Measurements from ENCODE around the gene LRRC4C. TPM values are rescaled to one million over a fixed set of nuclear protein-coding genes. Genes with fewer than 3 reads are reported as not detected.

The LRRC4C gene
- total RNA-seq, 1 experiment from 2014 or later, result not detected

DNA sequence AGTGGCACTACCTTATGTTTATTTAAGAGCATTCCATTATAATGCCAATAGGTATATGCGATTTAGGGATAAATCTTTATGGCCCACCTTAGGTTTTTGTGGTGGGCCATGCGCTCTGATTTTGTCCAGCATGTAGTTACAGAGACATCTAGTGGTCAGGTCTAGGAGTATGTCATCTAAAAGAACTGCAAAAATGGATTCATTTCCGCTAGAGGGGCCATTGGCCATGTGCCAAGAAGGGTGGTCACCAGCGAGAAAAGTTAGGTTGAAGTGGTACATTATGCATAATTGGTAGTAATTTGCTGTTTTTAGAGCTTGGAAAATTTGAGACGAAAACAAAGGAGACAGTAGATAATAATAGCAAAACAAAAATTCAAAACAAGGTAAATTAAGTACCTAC, 27.7 kb downstream of the LRRC4C start:
- ChIA-PET CTCF (interaction anchor here (0.5 to 1.6 kb wide), 8 partner anchors 9 to 1127 kb away, joined by 3 to 6 read pairs (median 3); no protein-coding TSS in a partner anchor), POLR2A (no interaction called here)
- Mint-ChIP-seq H3K36me3 (ENCODE audit: insufficient read depth, unreplicated experiment) (no peaks in the 10 kb centered on the region), H3K4me1 (ENCODE audit: insufficient read depth, unreplicated experiment) (peaks cover 6% of the 10 kb centered on the region), H3K4me3 (ENCODE audit: unreplicated experiment) (no peak overlapping the region), H3K9me3 (ENCODE audit: unreplicated experiment) (no peaks in the 10 kb centered on the region), H3K27me3 (ENCODE audit: insufficient read depth, unreplicated experiment) (no peaks in the 10 kb centered on the region), H3K27ac (ENCODE audit: low read depth, unreplicated experiment) (no peak overlapping the region)
- TF ChIP-seq, protein P1, sequence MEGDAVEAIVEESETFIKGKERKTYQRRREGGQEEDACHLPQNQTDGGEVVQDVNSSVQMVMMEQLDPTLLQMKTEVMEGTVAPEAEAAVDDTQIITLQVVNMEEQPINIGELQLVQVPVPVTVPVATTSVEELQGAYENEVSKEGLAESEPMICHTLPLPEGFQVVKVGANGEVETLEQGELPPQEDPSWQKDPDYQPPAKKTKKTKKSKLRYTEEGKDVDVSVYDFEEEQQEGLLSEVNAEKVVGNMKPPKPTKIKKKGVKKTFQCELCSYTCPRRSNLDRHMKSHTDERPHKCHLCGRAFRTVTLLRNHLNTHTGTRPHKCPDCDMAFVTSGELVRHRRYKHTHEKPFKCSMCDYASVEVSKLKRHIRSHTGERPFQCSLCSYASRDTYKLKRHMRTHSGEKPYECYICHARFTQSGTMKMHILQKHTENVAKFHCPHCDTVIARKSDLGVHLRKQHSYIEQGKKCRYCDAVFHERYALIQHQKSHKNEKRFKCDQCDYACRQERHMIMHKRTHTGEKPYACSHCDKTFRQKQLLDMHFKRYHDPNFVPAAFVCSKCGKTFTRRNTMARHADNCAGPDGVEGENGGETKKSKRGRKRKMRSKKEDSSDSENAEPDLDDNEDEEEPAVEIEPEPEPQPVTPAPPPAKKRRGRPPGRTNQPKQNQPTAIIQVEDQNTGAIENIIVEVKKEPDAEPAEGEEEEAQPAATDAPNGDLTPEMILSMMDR (IDR thresholded peaks at IDR 0.05; ENCODE audit: unreplicated experiment), result peak; percentile 43
- intact Hi-C loops (cut with micrococcal nuclease), result loop anchor here (5.0 kb wide), 1 partner anchor 1124 kb away; no protein-coding TSS in a partner anchor
- no TSS peak for BruUV-seq (replicated peaks)
- DNase-seq (ENCODE audit: unreplicated experiment), result no peak

DNA sequence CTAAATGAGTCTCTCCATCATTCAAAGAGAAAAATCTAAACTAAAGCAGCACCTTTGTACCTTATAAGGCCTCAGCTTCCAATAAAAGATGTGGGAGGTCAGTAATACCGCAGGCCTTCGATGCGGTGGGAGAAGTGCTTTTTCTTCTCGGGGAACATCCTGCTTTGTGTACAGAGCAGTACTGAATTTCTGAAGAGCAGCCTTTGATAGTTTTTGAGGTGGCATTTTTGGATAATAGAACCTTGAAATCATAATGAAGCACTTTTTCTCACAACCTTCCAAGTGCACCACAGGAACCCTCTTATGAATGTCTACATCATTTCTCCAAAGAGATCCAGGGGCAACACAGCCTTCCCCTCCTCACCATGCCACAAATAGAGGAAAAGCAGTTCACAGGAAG, 39.6 kb downstream of the LRRC4C start:
- DNase-seq (ENCODE audit: unreplicated experiment), result no peak
- Mint-ChIP-seq H3K4me3 (ENCODE audit: unreplicated experiment) (no peak overlapping the region), H3K27ac (ENCODE audit: low read depth, unreplicated experiment) (no peak overlapping the region), H3K4me1 (ENCODE audit: insufficient read depth, unreplicated experiment) (no peaks in the 10 kb centered on the region), H3K9me3 (ENCODE audit: unreplicated experiment) (no peaks in the 10 kb centered on the region), H3K27me3 (ENCODE audit: insufficient read depth, unreplicated experiment) (no peaks in the 10 kb centered on the region), H3K36me3 (ENCODE audit: insufficient read depth, unreplicated experiment) (no peaks in the 10 kb centered on the region)
- intact Hi-C loops (cut with micrococcal nuclease), result no loop called here
- CTCF ChIA-PET, result interaction anchor here (0.7 kb wide), 1 partner anchor 92 kb away, joined by 3 read pairs; no protein-coding TSS in a partner anchor
- TF ChIP-seq, protein P1 (IDR thresholded peaks at IDR 0.05; ENCODE audit: unreplicated experiment), result no peak
- BruUV-seq (replicated peaks), result no TSS peak
- POLR2A ChIA-PET, result no interaction called here

DNA sequence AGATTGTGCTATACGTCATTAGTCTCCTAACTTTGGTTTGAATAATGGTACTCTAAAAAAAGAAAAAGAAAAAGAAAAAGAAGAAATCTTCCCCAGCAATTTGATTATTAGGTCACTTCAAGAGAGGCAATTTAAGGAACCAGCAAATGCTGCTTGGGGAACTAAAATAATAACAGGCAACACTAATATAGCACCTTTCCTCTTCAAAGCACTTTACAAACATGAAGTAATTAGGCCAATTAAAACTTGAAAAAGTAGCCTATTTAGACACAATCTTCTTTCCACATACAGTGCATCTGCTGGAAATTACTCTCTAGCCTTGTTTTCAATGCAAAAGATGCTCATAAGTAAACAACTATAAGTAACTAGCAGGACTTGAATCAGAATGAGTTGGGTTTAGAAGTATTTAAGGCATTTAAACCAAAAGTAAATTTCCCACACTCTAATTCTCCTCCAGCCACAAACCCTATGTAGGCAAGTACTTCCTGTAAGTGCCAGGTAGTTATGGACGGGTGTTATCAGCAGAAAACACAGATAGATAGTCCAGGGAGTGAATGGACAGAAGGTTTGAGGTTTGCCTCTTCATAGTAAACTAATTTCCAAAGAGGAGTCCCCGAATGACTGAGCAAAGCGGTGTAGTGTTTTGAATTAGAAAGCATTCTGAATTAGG, 44.5 kb downstream of the LRRC4C start:
- Mint-ChIP-seq H3K27me3 (ENCODE audit: insufficient read depth, unreplicated experiment) (no peaks in the 10 kb centered on the region), H3K9me3 (ENCODE audit: unreplicated experiment) (no peaks in the 10 kb centered on the region), H3K4me1 (ENCODE audit: insufficient read depth, unreplicated experiment) (no peaks in the 10 kb centered on the region), H3K4me3 (ENCODE audit: unreplicated experiment) (no peak overlapping the region), H3K27ac (ENCODE audit: low read depth, unreplicated experiment) (no peak overlapping the region), H3K36me3 (ENCODE audit: insufficient read depth, unreplicated experiment) (no peaks in the 10 kb centered on the region)
- BruUV-seq (replicated peaks), result no TSS peak
- intact Hi-C loops (cut with micrococcal nuclease), result no loop called here
- POLR2A ChIA-PET, result no interaction called here
- TF ChIP-seq, protein P1 (IDR thresholded peaks at IDR 0.05; ENCODE audit: unreplicated experiment), result no peak
- CTCF ChIA-PET, result interaction anchor here (1.2 kb wide), 1 partner anchor 17 kb away, joined by 3 read pairs; no protein-coding TSS in a partner anchor
- DNase-seq (ENCODE audit: unreplicated experiment), result no peak

DNA sequence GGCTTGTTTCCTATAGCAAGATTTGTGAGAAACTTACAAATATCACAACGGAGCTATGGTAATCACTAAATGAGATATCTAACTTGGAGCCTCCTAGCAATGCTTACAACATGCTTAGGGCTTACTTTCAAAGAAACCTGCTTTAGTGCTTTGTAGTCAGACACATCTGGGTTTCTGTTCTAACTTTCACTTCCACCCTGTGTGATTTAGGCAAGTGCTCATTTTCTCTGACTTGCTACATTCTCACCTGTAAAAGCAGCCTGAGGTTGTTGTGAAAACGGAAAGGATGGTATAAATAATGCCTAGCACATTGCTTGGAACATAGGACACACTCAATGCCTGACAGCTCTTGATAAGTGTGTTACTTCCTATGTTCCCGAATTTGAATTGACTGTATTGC, 45.6 kb downstream of the LRRC4C start:
- Mint-ChIP-seq H3K9me3 (ENCODE audit: unreplicated experiment) (no peaks in the 10 kb centered on the region), H3K27ac (ENCODE audit: low read depth, unreplicated experiment) (no peak overlapping the region), H3K4me1 (ENCODE audit: insufficient read depth, unreplicated experiment) (no peaks in the 10 kb centered on the region), H3K36me3 (ENCODE audit: insufficient read depth, unreplicated experiment) (no peaks in the 10 kb centered on the region), H3K4me3 (ENCODE audit: unreplicated experiment) (no peak overlapping the region), H3K27me3 (ENCODE audit: insufficient read depth, unreplicated experiment) (no peaks in the 10 kb centered on the region)
- ChIA-PET CTCF (interaction anchor here (1.2 kb wide), 1 partner anchor 18 kb away, joined by 3 read pairs; no protein-coding TSS in a partner anchor), POLR2A (interaction anchor here (0.7 kb wide), 1 partner anchor 9 kb away, joined by 5 read pairs; no protein-coding TSS in a partner anchor)
- TF ChIP-seq, protein P1 (IDR thresholded peaks at IDR 0.05; ENCODE audit: unreplicated experiment), result no peak
- no TSS peak for BruUV-seq (replicated peaks)
- no peak for DNase-seq (ENCODE audit: unreplicated experiment)
- intact Hi-C loops (cut with micrococcal nuclease), result no loop called here

Data from MCF 10A (cell line).